ENCODE measurements around the gene SSRP1.

DNA sequence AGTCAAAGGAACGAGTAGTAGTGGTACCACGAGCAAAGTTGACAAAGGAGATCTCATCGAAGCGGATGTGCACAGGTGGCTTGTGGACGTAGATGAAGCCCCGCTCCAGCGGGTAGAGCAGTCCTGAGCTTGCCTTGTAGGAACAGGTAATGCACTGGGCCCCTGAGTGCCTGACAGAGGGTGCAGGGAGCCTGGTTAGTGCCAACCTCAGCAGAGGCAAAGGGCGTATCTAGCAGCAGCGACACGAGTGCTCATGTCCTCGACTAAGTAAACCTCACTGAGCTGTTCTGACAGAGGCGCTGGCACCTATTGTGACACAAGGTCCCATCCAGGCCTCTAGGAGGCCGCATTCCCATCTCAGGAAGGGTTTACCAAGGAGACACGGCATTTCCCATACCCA is 4.0 kb downstream of the SSRP1 start:
- TF ChIP-seq MXI1 (conservative IDR thresholded peaks at IDR 0.05; ENCODE audit: poor library complexity, severe bottlenecking): no peak
- TF ChIP-seq, protein P1, sequence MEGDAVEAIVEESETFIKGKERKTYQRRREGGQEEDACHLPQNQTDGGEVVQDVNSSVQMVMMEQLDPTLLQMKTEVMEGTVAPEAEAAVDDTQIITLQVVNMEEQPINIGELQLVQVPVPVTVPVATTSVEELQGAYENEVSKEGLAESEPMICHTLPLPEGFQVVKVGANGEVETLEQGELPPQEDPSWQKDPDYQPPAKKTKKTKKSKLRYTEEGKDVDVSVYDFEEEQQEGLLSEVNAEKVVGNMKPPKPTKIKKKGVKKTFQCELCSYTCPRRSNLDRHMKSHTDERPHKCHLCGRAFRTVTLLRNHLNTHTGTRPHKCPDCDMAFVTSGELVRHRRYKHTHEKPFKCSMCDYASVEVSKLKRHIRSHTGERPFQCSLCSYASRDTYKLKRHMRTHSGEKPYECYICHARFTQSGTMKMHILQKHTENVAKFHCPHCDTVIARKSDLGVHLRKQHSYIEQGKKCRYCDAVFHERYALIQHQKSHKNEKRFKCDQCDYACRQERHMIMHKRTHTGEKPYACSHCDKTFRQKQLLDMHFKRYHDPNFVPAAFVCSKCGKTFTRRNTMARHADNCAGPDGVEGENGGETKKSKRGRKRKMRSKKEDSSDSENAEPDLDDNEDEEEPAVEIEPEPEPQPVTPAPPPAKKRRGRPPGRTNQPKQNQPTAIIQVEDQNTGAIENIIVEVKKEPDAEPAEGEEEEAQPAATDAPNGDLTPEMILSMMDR (IDR thresholded peaks at IDR 0.05; ENCODE audit: poor library complexity, severe bottlenecking): no peak
- TF ChIP-seq, protein P2, sequence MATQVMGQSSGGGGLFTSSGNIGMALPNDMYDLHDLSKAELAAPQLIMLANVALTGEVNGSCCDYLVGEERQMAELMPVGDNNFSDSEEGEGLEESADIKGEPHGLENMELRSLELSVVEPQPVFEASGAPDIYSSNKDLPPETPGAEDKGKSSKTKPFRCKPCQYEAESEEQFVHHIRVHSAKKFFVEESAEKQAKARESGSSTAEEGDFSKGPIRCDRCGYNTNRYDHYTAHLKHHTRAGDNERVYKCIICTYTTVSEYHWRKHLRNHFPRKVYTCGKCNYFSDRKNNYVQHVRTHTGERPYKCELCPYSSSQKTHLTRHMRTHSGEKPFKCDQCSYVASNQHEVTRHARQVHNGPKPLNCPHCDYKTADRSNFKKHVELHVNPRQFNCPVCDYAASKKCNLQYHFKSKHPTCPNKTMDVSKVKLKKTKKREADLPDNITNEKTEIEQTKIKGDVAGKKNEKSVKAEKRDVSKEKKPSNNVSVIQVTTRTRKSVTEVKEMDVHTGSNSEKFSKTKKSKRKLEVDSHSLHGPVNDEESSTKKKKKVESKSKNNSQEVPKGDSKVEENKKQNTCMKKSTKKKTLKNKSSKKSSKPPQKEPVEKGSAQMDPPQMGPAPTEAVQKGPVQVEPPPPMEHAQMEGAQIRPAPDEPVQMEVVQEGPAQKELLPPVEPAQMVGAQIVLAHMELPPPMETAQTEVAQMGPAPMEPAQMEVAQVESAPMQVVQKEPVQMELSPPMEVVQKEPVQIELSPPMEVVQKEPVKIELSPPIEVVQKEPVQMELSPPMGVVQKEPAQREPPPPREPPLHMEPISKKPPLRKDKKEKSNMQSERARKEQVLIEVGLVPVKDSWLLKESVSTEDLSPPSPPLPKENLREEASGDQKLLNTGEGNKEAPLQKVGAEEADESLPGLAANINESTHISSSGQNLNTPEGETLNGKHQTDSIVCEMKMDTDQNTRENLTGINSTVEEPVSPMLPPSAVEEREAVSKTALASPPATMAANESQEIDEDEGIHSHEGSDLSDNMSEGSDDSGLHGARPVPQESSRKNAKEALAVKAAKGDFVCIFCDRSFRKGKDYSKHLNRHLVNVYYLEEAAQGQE (IDR thresholded peaks at IDR 0.05; ENCODE audit: borderline replicate concordance): no peak

Measured in neural cell (in vitro differentiated cells).